Thyroid gland (tissue), 4 donors: ENCODE data around the gene SLCO3A1. TPM values are rescaled to one million over a fixed set of nuclear protein-coding genes. Genes with fewer than 3 reads are reported as not detected.

Experiments
- DNase-seq, 2 donors: peaks; one replicate each; pipeline ENCODE4 v3.0.0-alpha.2; 2019
- H3K27ac ChIP-seq, 3 donors: fragments of 200-600 bp; sonication (generic); 1 replicate in 2 of 3; 2 replicates in 1 of 3; pipeline ENCODE4 v1.5.1; 2016 to 2019; ENCODE audit warnings: mild to moderate bottlenecking in 1 of 3, moderate library complexity in 1 of 3
- H3K27me3 ChIP-seq: fragments of 200-600 bp; sonication (generic); one replicate; pipeline ENCODE4 v1.5.1; 2019
- H3K36me3 ChIP-seq, 2 donors: fragments of 200-600 bp; sonication (generic); one replicate each; pipeline ENCODE4 v1.5.1; 2016 to 2019
- H3K4me1 ChIP-seq, 2 donors: fragments of 200-600 bp; sonication (generic); one replicate each; pipeline ENCODE4 v1.5.1; 2017 to 2019
- H3K4me3 ChIP-seq, 3 donors: fragments of 200-600 bp; sonication (generic); replicated peaks in 1 of 3; 1 replicate in 2 of 3; 2 replicates in 1 of 3; pipeline ENCODE4 v1.5.1; 2016; ENCODE audit warnings: mild to moderate bottlenecking in 1 of 3
- H3K9me3 ChIP-seq: fragments of 200-600 bp; sonication (generic); one replicate; pipeline ENCODE4 v1.5.1; 2017
- POLR2A ChIP-seq, 2 donors: fragments of 450-650 bp; IDR thresholded peaks; one replicate each; pipeline ENCODE4 v1.6.1; 2017; ENCODE audit warnings: antibody characterized with exemption in 2 of 2, mild to moderate bottlenecking in 2 of 2, moderate library complexity in 1 of 2
- WGBS, 2 donors: methylation state at CpG; one replicate each; pipeline ENCODE4 v1.1.5; 2017; 5-methylcytosine and 5-hydroxymethylcytosine counted together
- intact Hi-C: fragments of 100-400 bp; cut with DNase I; formaldehyde crosslinking; loops from one replicate; pipeline ENCODE4 v1.15.1; 2023
- total RNA-seq, 4 donors: library from RNA; depleted of rRNA; stranded (reverse); fragments of >200 nt; gene quantifications; one replicate each; pipeline ENCODE4 v1.2.3, GENCODE V29; 2016
- TF ChIP-seq, protein P1 (sequence below), 6 experiments: fragments of 200-600 bp in 3 of 6; fragments of 450-650 bp in 3 of 6; sonication (generic) in 3 of 6; IDR thresholded peaks; one replicate each; pipeline ENCODE4 v1.5.1; 2016 to 2019; ENCODE audit warnings: antibody characterized with exemption in 6 of 6, mild to moderate bottlenecking in 2 of 6, inconsistent platforms in 1 of 6, moderate library complexity in 1 of 6

The SLCO3A1 gene
- total RNA-seq, 4 donors from 2014 or later, result 23.3 to 31.4 (median 28.0) TPM

DNA sequence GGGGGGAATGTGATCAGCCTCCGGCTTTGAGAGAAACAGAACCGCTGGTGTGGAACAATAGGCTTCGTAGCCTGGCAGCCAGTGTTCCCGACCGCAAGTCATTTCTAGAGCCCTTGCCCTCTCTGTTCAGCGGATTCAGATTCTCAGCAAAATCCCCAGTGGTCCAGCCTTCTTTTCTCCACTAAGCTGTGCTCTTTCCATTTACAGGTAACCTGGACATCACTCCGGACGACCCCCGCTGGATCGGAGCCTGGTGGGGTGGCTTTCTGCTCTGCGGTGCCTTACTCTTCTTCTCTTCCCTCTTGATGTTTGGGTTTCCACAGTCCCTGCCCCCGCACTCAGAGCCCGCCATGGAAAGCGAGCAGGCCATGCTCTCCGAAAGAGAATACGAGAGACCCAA lies 250.6 kb downstream of the SLCO3A1 start:
- no peak for DNase-seq
- intact Hi-C loops, result no loop called here
- 89 to 92% methylated on average over 16 of the region's 16 CpGs for WGBS, 2 donors
- Histone ChIP-seq H3K9me3 (no peaks in the 10 kb centered on the region), H3K4me1 (peaks cover 0 to under 1% of the 10 kb centered on the region in 2 donors), H3K36me3 (no peaks in the 10 kb centered on the region), H3K27ac (no peak overlapping the region), H3K27me3 (no peaks in the 10 kb centered on the region), H3K4me3 (no peak overlapping the region)
- no peak for TF ChIP-seq POLR2A (IDR thresholded peaks at IDR 0.05)
- TF ChIP-seq, protein P1, sequence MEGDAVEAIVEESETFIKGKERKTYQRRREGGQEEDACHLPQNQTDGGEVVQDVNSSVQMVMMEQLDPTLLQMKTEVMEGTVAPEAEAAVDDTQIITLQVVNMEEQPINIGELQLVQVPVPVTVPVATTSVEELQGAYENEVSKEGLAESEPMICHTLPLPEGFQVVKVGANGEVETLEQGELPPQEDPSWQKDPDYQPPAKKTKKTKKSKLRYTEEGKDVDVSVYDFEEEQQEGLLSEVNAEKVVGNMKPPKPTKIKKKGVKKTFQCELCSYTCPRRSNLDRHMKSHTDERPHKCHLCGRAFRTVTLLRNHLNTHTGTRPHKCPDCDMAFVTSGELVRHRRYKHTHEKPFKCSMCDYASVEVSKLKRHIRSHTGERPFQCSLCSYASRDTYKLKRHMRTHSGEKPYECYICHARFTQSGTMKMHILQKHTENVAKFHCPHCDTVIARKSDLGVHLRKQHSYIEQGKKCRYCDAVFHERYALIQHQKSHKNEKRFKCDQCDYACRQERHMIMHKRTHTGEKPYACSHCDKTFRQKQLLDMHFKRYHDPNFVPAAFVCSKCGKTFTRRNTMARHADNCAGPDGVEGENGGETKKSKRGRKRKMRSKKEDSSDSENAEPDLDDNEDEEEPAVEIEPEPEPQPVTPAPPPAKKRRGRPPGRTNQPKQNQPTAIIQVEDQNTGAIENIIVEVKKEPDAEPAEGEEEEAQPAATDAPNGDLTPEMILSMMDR (IDR thresholded peaks at IDR 0.05), result no peak

DNA sequence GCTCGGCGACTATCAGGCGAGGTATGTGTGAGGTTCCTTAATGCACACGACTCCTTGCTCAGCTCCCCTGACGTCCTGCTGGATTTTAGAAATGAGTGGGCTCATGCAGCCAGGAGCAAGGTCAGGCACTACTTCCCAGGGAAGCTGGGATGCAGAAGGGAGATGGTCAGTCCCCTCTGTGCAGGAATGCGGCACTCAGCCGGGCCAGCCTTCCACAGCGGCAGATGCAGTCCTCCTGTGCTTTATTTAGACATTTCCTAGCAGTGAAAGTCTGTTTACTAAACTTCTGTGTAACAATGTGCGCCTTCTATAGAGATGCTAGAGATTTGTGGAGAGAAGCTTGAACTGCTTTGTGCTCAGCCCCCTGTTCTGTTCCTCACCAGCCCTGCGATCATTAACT lies 252.1 kb downstream of the SLCO3A1 start:
- DNase-seq, result no peak
- 86 to 89% methylated on average over 9 to 10 of the region's 10 CpGs for WGBS, 2 donors
- H3K4me1 ChIP-seq, result peaks cover 0 to 11% of the 10 kb centered on the region in 2 donors
- H3K9me3 ChIP-seq, result no peaks in the 10 kb centered on the region
- H3K36me3 ChIP-seq, result no peaks in the 10 kb centered on the region
- TF ChIP-seq, protein P1 (IDR thresholded peaks at IDR 0.05), result no peak
- no peak for TF ChIP-seq POLR2A (IDR thresholded peaks at IDR 0.05)
- no peaks in the 10 kb centered on the region for H3K27me3 ChIP-seq
- H3K4me3 ChIP-seq, result no peak overlapping the region
- intact Hi-C loops, result no loop called here
- no peak overlapping the region for H3K27ac ChIP-seq

DNA sequence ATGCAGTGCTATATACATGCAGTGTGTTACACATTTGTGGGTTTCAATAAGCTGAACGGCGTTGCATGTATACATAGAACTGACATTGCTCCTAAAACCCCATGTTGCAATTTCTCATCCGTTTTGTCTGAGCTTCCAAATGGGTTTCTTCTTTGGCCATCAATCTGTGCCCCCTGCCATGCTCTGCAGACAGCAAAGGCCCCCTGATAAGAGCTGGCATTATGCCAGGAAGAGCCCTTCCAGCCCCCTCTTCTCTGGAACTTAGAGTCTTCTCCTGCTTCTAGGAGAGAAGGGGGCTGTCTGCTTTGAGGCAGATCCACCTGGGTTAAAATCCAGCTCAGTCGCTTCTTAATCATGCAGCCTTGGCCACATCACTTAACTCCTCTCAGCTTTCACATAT lies 254.0 kb downstream of the SLCO3A1 start:
- intact Hi-C loops, result no loop called here
- WGBS, 2 donors, result 94 to 97% methylated on average over 4 of the region's 4 CpGs

DNA sequence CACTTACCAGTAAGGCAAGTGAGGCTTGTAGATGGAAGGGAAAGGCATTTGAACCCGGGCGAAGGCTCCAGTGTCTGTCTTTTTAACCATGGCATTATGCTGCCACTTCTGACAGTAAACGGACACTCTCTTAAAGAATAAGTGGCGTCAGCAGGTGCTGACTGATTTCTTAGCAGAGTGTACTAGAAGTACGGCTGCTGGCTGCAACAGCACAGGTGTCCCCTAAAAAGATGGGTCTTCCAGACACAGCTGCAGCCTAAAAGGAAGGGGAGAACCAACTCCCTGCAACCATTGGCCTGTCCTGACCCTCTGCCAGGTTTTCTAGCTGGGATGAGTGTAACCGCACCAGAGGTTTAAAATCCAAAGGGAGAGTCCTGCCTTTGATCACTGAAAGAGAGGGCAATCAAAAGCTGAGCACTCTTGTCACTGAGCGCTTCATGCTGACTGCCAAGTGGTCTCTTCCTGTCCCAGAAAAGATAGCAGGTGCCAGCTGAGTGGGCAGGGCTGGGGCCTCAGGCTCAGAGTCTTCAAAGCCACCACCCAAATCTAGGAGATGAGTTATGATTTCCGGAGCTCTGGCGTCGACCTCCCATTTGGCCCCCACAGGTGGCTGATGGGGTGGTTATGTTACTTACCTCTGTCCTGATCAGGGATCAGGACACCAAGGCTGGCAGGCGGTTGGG lies 255.8 kb downstream of the SLCO3A1 start:
- no peak for DNase-seq
- H3K27ac ChIP-seq, result no peak overlapping the region
- 52 to 57% methylated on average over 11 of the region's 11 CpGs for WGBS, 2 donors
- TF ChIP-seq, protein P1 (IDR thresholded peaks at IDR 0.05), result no peak
- TF ChIP-seq POLR2A (IDR thresholded peaks at IDR 0.05), result no peak
- no peak overlapping the region for H3K4me3 ChIP-seq
- no peaks in the 10 kb centered on the region for H3K9me3 ChIP-seq
- H3K36me3 ChIP-seq, result no peaks in the 10 kb centered on the region
- H3K27me3 ChIP-seq, result no peaks in the 10 kb centered on the region
- intact Hi-C loops, result no loop called here
- H3K4me1 ChIP-seq, result peaks cover 0 to 11% of the 10 kb centered on the region in 2 donors

More for the DNA sequence above, 254.0 kb downstream of the SLCO3A1 start:
- H3K27ac ChIP-seq, result no peak overlapping the region
- TF ChIP-seq POLR2A (IDR thresholded peaks at IDR 0.05), result no peak
- TF ChIP-seq, protein P1 (IDR thresholded peaks at IDR 0.05), result no peak
- no peak for DNase-seq
- H3K4me1 ChIP-seq, result peaks cover 0 to 11% of the 10 kb centered on the region in 2 donors
- H3K36me3 ChIP-seq, result no peaks in the 10 kb centered on the region
- no peak overlapping the region for H3K4me3 ChIP-seq
- H3K27me3 ChIP-seq, result no peaks in the 10 kb centered on the region
- H3K9me3 ChIP-seq, result no peaks in the 10 kb centered on the region

DNA sequence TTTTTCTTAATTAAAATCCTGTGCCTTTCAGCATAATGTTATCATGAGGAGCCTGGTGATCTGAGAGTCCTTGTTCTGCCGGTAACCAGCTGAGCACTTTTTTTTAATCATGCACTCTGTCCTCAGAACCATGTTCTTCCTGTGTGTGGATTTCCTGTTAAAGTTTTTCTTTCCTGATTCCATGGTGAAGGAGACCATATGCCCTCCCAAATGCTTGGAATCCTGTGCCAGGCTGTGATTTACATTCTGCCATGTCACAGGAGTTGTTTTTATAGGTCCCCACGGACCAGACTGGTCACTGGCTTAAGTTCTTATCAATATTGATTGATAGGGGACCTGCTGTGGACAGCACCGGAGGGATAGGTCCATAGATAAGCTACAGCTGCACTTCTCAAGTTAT lies 257.8 kb downstream of the SLCO3A1 start:
- peaks cover 0 to 11% of the 10 kb centered on the region in 2 donors for H3K4me1 ChIP-seq
- no peaks in the 10 kb centered on the region for H3K27me3 ChIP-seq
- no peak for TF ChIP-seq POLR2A (IDR thresholded peaks at IDR 0.05)
- TF ChIP-seq, protein P1 (IDR thresholded peaks at IDR 0.05), result no peak
- H3K9me3 ChIP-seq, result no peaks in the 10 kb centered on the region
- H3K4me3 ChIP-seq, result no peak overlapping the region
- no peak for DNase-seq
- WGBS, 2 donors, result 71 to 77% methylated on average over 3 of the region's 3 CpGs
- no peaks in the 10 kb centered on the region for H3K36me3 ChIP-seq
- intact Hi-C loops, result no loop called here
- H3K27ac ChIP-seq, result no peak overlapping the region
